GM18861 (cell line): ENCODE results near the gene CEACAM7.
"Not testable (repeated sequence)": the region's sequence is repeated elsewhere in the genome, so short reads cannot be mapped to it uniquely, and the experiment has no call there.

Experiments
- ATAC-seq: cut with Tn5 transposase; IDR thresholded peaks from one replicate; pipeline ENCODE4 v1.9.1; 2021; ENCODE audit not compliant: unreplicated experiment

Gene CEACAM7

GRCh38 chr19:41688098-41688497 is at the start of gene CEACAM7:
Gene CEACAM7 (minus strand): TSS chr19:41688270. CDS start chr19:41688165, 105 bp downstream.
- no peak for ATAC-seq

GRCh38 chr19:41735071-41735600 is 47.1 kb upstream of the CEACAM7 start:
- no peak for ATAC-seq

GRCh38 chr19:41734585-41734984 is 46.5 kb upstream of the CEACAM7 start:
- no peak for ATAC-seq

- no peak for ATAC-seq
These were observed 46.1 kb upstream of the CEACAM7 start for GRCh38 chr19:41734156-41734555.

- no peak for ATAC-seq
These were observed 38.4 kb upstream of the CEACAM7 start for GRCh38 chr19:41726493-41726892.

GRCh38 chr19:41720103-41720502 is 32.0 kb upstream of the CEACAM7 start:
- ATAC-seq: no peak

- no peak for ATAC-seq
These were observed 30.7 kb upstream of the CEACAM7 start for GRCh38 chr19:41718761-41719160.

GRCh38 chr19:41714598-41714997 is 26.5 kb upstream of the CEACAM7 start:
- no peak for ATAC-seq

- no peak for ATAC-seq
These were observed 23.5 kb upstream of the CEACAM7 start for GRCh38 chr19:41711376-41712261.

GRCh38 chr19:41709951-41710645 is 22.0 kb upstream of the CEACAM7 start:
- no peak for ATAC-seq

GRCh38 chr19:41709516-41709915 is 21.4 kb upstream of the CEACAM7 start:
- ATAC-seq: not testable (repeated sequence)

GRCh38 chr19:41708481-41708880 is 20.4 kb upstream of the CEACAM7 start, which contains the start of gene CEACAM5:
Gene CEACAM5 (plus strand): TSS chr19:41708626. CDS start chr19:41708732, 106 bp downstream.
- ATAC-seq: no peak

GRCh38 chr19:41707871-41708371 is 19.9 kb upstream of the CEACAM7 start:
- no peak for ATAC-seq

GRCh38 chr19:41707502-41707812 is 19.4 kb upstream of the CEACAM7 start:
- ATAC-seq: no peak

GRCh38 chr19:41706741-41707501 is 18.9 kb upstream of the CEACAM7 start:
- ATAC-seq: no peak

GRCh38 chr19:41705393-41706174 is 17.5 kb upstream of the CEACAM7 start:
- no peak for ATAC-seq

GRCh38 chr19:41703602-41704293 is 15.7 kb upstream of the CEACAM7 start:
- ATAC-seq: no peak

- ATAC-seq: no peak
These were observed 14.1 kb upstream of the CEACAM7 start for GRCh38 chr19:41702171-41702651.

GRCh38 chr19:41701401-41702075 is 13.5 kb upstream of the CEACAM7 start:
- ATAC-seq: no peak
